GM23338 (cell line): Measurements from ENCODE around the gene GUCY1A1. TPM values are rescaled to one million over a fixed set of nuclear protein-coding genes. Genes with fewer than 3 reads are reported as not detected.

Experiments used
- ATAC-seq: fragments of 200-7000 bp; cut with Tn5 transposase; 3 replicates; pipeline ENCODE4 v1.9.1; 2020
- DNase-seq: peaks from one replicate; pipeline ENCODE4 v3.0.0-alpha.2; 2015; ENCODE audit warnings: low spot score
- H2AFZ ChIP-seq: fragments of 200-600 bp; sonication (generic); 2 replicates; pipeline ENCODE4 v1.8.0; 2016; ENCODE audit warnings: antibody characterized with exemption, mild to moderate bottlenecking, moderate library complexity
- H3F3A ChIP-seq: fragments of 200-600 bp; sonication (generic); replicated peaks from 2 replicates; pipeline ENCODE4 v1.8.0; 2017; ENCODE audit warnings: antibody characterized with exemption, mixed run types, low read depth
- H3K27ac ChIP-seq: fragments of 200-600 bp; sonication (generic); 2 replicates; pipeline ENCODE4 v1.6.1; 2016; ENCODE audit warnings: low read depth
- H3K27me3 ChIP-seq: fragments of 200-600 bp; sonication (generic); 2 replicates; pipeline ENCODE4 v1.8.0; 2016; ENCODE audit warnings: mild to moderate bottlenecking, mixed run types, moderate library complexity; ENCODE audit not compliant: insufficient read depth
- H3K36me3 ChIP-seq: fragments of 200-600 bp; sonication (generic); 2 replicates; pipeline ENCODE4 v1.8.0; 2016; ENCODE audit warnings: mild to moderate bottlenecking; ENCODE audit not compliant: insufficient read depth
- H3K4me1 ChIP-seq: fragments of 200-600 bp; sonication (generic); 2 replicates; pipeline ENCODE4 v1.8.0; 2016; ENCODE audit warnings: mild to moderate bottlenecking, moderate library complexity; ENCODE audit not compliant: insufficient read depth
- H3K4me2 ChIP-seq: fragments of 200-600 bp; sonication (generic); 2 replicates; pipeline ENCODE4 v1.7.1; 2017; ENCODE audit warnings: mixed run types
- H3K4me3 ChIP-seq: fragments of 200-600 bp; sonication (generic); 2 replicates; pipeline ENCODE4 v1.6.1; 2016; ENCODE audit warnings: mixed run types
- H3K79me2 ChIP-seq: fragments of 200-600 bp; sonication (generic); replicated peaks from 2 replicates; pipeline ENCODE4 v1.8.0; 2017; ENCODE audit warnings: mild to moderate bottlenecking; ENCODE audit not compliant: insufficient read depth
- H3K9me2 ChIP-seq: fragments of 200-600 bp; sonication (generic); 2 replicates; pipeline ENCODE4 v1.8.0; 2017; ENCODE audit not compliant: insufficient read depth
- H4K20me1 ChIP-seq: fragments of 200-600 bp; sonication (generic); replicated peaks from 2 replicates; pipeline ENCODE4 v1.8.0; 2017; ENCODE audit warnings: mild to moderate bottlenecking; ENCODE audit not compliant: insufficient read depth
- H3K27ac Mint-ChIP-seq: 2 replicates; pipeline ENCODE4 v1.8.0; 2020; ENCODE audit warnings: inconsistent platforms, mild to moderate bottlenecking, moderate library complexity, mixed read lengths
- H3K27me3 Mint-ChIP-seq: 3 replicates; pipeline ENCODE4 v1.8.0; 2022; ENCODE audit warnings: low read depth, mild to moderate bottlenecking, moderate library complexity, mixed read lengths, inconsistent platforms; ENCODE audit not compliant: insufficient read depth, poor library complexity
- H3K36me3 Mint-ChIP-seq: 3 replicates; pipeline ENCODE4 v1.8.0; 2021; ENCODE audit warnings: low read depth, mild to moderate bottlenecking, inconsistent platforms, moderate library complexity, mixed read lengths
- H3K4me1 Mint-ChIP-seq: 3 replicates; pipeline ENCODE4 v1.8.0; 2020; ENCODE audit warnings: mild to moderate bottlenecking, inconsistent platforms, mixed read lengths
- H3K4me3 Mint-ChIP-seq: 3 replicates; pipeline ENCODE4 v1.8.0; 2021; ENCODE audit warnings: moderate library complexity, mild to moderate bottlenecking, inconsistent platforms, mixed read lengths
- H3K9me3 Mint-ChIP-seq: 3 replicates; pipeline ENCODE4 v1.8.0; 2020; ENCODE audit warnings: moderate library complexity, mild to moderate bottlenecking, inconsistent platforms, mixed read lengths
- CREB1 ChIP-seq: fragments of 250-450 bp; sonication (Bioruptor Pico); IDR thresholded peaks from 2 replicates; pipeline ENCODE4 v1.5.0; 2020; ENCODE audit warnings: low read depth, mild to moderate bottlenecking, moderate library complexity
- CTCF ChIP-seq, 2 experiments: fragments of 200-600 bp in 1 of 2; sonication (generic) in 1 of 2; conservative IDR thresholded peaks; 2 replicates each; pipeline versions ENCODE4 v1.5.1 to v1.6.1; 2016 to 2017; ENCODE audit warnings: antibody characterized with exemption in 2 of 2, low read depth in 2 of 2, mild to moderate bottlenecking in 2 of 2, moderate library complexity in 1 of 2
- EZH2 ChIP-seq: fragments of 200-600 bp; sonication (generic); IDR thresholded peaks from one replicate; pipeline ENCODE4 v1.8.0; 2017; ENCODE audit warnings: antibody characterized with exemption, mild to moderate bottlenecking, low read depth; ENCODE audit not compliant: unreplicated experiment
- JUNB ChIP-seq: IDR thresholded peaks from one replicate; pipeline ENCODE4 v1.6.1; 2016; ENCODE audit warnings: antibody characterized with exemption; ENCODE audit not compliant: unreplicated experiment
- POLR2AphosphoS5 ChIP-seq: IDR thresholded peaks from 2 replicates; pipeline ENCODE4 v1.6.1; 2016; ENCODE audit warnings: antibody characterized with exemption, low read depth
- REST ChIP-seq: IDR thresholded peaks from one replicate; pipeline ENCODE4 v1.6.1; 2018; ENCODE audit warnings: antibody characterized with exemption; ENCODE audit not compliant: unreplicated experiment
- STAT1 ChIP-seq: IDR thresholded peaks from one replicate; pipeline ENCODE4 v1.6.1; 2016; ENCODE audit warnings: antibody characterized with exemption; ENCODE audit not compliant: unreplicated experiment
- ZNF331 ChIP-seq: fragments of 250-450 bp; sonication (Bioruptor Pico); IDR thresholded peaks from 2 replicates; pipeline ENCODE4 v1.5.0; 2020; ENCODE audit warnings: low read depth, mild to moderate bottlenecking, moderate library complexity
- ZNF462 ChIP-seq: fragments of 250-450 bp; sonication (Bioruptor Pico); IDR thresholded peaks from 2 replicates; pipeline ENCODE4 v1.5.0; 2020; ENCODE audit warnings: mild to moderate bottlenecking, moderate library complexity
- polyA plus RNA-seq: library from polyadenylated mRNA; unstranded; fragments of >200 nt; fragmentation: Nextera tagmentation; extraction: Ambion mirVana; gene quantifications from 2 replicates; pipeline ENCODE4 v1.2.1, GENCODE V29; 2016
- total RNA-seq: library from RNA; depleted of rRNA; stranded (reverse); fragments of >200 nt; shearing (Covaris generic); gene quantifications from 2 replicates; pipeline ENCODE4 v1.2.3, GENCODE V29; 2014

Gene GUCY1A1
- total and polyA plus RNA-seq, 2 experiments from 2014 or later, result not detected

- peaks cover 8% of the 10 kb centered on the region for H3K4me1 Mint-ChIP-seq
- no peaks in the 10 kb centered on the region for H3K36me3 Mint-ChIP-seq
- Histone ChIP-seq H3K27me3 (peaks cover 22% of the 10 kb centered on the region), H2AFZ (no peak overlapping the region), H3K9me2 (no peaks in the 10 kb centered on the region), H3K4me2 (no peak overlapping the region), H3K4me3 (no peak overlapping the region), H3K36me3 (no peaks in the 10 kb centered on the region), H4K20me1 (no peaks in the 10 kb centered on the region), H3F3A (no peaks in the 10 kb centered on the region), H3K27ac (no peak overlapping the region), H3K4me1 (peaks cover 4% of the 10 kb centered on the region; the same call in 1 of the 2 replicates), H3K79me2 (no peaks in the 10 kb centered on the region)
- no peak for DNase-seq
- peaks cover 2% of the 10 kb centered on the region for H3K27me3 Mint-ChIP-seq
- no peaks in the 10 kb centered on the region; the same call in 2 of the 3 replicates for H3K9me3 Mint-ChIP-seq
- ATAC-seq, result no peak
- no peak overlapping the region for H3K27ac Mint-ChIP-seq
- TF ChIP-seq REST, result no peak
- no peak for TF ChIP-seq ZNF331 (CRISPR knock-in tag)
- TF ChIP-seq EZH2, result no peak
- TF ChIP-seq STAT1, result no peak
- TF ChIP-seq CREB1, result no peak
- TF ChIP-seq CTCF (conservative IDR thresholded peaks at IDR 0.05; ENCODE audit: low read depth in 2 of 2), result no peak
- TF ChIP-seq POLR2AphosphoS5, result no peak
- no peak for TF ChIP-seq ZNF462 (CRISPR knock-in tag)
- TF ChIP-seq JUNB, result no peak
- no peak overlapping the region for H3K4me3 Mint-ChIP-seq
Measured at GRCh38 chr4:155763551-155763950, 96.9 kb downstream of the GUCY1A1 start.
